Ammon's horn (tissue), 1 donor: Measurements from ENCODE around the gene PHYH.
"Not testable (repeated sequence)": the region's sequence is repeated elsewhere in the genome, so short reads cannot be mapped to it uniquely, and the experiment has no call there.

ENCODE experiments used
- DNase-seq: peaks from one replicate; pipeline ENCODE4 v3.0.0-alpha.2; 2016; ENCODE audit warnings: low spot score

PHYH gene

DNA sequence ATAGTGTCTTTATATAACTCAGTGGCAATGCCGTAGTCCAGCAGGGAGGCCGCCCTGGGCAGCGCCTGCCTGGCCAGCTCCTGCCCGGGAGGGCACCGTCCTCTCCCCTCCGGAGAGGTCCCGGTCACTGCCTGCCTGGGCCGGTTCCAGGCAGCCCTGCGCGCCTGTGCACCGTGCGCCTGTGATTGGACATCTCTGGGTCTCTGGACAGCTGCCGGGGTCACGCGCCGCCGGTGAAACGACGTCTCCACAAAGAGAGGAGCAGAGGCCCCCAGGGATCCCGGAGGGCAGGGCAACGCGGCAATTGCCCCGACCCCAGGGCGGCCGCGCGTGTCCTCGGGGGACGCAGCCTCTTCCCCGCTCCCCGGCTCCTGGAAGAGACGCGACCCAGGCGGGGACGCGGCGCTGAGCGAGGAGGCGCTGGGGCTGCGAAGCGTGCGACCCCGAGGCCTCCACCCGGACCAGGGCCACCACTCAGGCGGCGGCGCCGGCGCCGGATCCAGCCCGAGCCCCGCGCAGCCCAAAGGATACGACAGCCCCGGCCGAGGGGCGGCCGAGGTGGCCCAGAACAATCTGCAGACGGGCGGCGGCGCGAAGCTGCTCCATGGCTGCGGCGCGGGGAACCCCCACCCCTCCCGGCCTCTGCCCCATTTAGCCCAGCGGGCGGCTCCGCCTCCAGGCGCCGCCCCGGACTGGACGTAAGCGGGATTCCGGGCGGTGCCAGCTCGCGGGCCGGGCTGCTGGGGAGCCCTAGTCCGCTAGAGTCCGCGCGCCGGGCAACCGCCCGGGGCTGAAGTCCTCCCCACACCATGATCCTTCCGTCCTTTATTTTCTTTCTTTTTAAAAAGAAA lies at the start of gene PHYH:
Gene PHYH (minus strand): TSS at position 628 of the 851 bp plus-strand sequence. CDS start 22 bp downstream, at position 606.
- peak; percentile 92 for DNase-seq

- peak; percentile 78 for DNase-seq
Observed at GRCh38 chr10:13348216-13349017, 48.6 kb upstream of the PHYH start, which contains the start of gene SEPHS1. TSS of gene SEPHS1 (minus strand) at chr10:13348293. CDS start at chr10:13344950, 3,343 bp downstream.

- peak; percentile 78 for DNase-seq
Observed at GRCh38 chr10:13347500-13348156, 47.8 kb upstream of the PHYH start.

DNA sequence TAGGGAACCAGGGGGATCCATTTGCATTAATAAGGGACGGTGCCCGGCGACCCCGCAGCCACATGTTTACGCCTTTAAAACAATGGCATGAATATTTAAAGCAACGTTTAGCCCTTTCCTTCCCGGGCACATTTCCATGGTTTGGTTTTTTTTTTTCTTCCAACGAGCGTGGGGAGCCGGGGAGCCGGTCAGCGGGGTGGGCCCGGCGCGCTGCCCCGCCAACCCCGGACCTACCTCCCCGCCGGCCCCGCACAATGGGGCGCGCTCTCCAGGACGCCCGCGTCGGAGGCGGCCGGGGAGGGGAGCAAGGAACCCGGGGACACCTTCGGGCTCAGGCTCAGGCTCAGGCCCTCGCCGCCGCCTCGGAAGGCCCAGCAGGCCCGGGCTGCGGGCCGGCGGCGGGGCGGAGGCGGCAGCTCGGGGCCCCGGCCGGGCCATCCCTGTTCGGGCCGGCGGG lies 47.2 kb upstream of the PHYH start:
- no peak for DNase-seq

DNA sequence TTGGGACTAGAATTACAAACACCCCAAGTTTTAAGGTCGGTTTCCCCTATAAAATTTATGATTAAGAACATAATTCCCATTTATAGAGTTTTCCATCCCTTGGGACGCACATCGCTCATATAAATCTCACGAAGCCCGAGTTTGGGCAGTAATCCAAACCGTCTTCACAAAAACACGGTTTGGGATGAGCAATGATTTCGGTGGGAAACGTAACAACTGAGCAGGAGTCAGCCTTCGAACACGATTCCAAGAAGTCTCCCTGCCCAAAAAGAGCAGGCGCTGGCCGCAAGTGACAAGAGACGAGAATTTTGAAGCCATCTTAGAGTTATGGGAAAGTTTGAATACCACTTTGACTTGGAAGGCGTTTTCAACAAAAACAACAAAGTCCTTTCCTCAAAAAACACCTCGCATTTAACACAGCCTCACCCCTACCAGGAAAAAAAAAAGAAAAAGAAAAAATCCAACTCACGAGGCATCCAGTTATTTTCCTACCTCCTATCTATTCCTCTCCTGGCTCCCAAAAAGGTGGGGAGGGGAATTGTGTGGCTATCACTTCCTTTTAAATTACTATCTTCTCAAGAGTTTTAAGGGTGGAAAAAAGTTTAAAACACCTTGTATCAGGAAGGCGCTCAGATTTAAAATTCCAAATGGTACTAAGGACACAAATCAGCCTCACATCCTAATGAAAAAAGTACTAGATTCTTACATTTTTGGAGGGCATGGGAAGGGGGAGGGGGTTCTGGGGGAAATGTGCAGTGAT lies 46.6 kb upstream of the PHYH start:
- no peak for DNase-seq

GRCh38 chr10:13340626-13341376 lies 40.9 kb upstream of the PHYH start:
- no peak for DNase-seq

DNA sequence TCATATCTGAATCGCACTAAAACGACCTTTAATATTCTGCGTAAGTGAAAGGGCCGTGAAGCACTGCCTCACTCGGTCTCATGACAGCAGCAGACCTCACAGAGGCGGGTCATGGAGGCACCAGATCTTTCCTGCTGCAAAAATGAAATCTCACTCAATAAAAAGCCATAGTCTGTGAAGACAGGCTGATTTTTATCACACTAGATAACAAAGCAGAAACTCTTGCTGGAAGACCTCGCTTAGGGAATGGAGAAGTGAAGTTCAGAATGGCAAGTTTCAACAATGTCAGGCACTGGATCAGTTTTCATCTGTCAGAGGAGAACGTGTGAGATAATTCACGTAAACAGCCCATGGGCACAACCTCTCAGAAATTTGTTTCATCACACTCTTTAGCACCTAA lies 40.2 kb upstream of the PHYH start:
- DNase-seq = no peak

GRCh38 chr10:13338390-13339110 lies 38.7 kb upstream of the PHYH start:
- no peak for DNase-seq

DNA sequence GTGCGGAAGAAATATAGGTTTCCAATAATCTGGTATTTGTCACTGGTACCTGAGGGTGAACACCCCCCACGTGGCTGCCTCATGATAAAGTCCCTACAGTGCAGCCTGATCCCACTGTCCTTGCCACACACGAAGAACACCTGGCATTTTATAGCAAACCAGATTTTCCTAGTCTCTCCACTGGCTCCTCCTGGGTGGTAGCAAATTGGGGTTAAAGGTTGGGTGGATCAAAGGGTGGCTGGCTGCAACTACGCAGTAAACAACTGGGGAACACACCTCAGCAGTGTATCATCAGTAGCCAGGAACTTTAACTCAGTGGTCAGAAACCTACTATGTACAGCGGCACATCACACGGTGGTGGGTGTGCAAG lies 37.9 kb upstream of the PHYH start:
- no peak for DNase-seq

DNA sequence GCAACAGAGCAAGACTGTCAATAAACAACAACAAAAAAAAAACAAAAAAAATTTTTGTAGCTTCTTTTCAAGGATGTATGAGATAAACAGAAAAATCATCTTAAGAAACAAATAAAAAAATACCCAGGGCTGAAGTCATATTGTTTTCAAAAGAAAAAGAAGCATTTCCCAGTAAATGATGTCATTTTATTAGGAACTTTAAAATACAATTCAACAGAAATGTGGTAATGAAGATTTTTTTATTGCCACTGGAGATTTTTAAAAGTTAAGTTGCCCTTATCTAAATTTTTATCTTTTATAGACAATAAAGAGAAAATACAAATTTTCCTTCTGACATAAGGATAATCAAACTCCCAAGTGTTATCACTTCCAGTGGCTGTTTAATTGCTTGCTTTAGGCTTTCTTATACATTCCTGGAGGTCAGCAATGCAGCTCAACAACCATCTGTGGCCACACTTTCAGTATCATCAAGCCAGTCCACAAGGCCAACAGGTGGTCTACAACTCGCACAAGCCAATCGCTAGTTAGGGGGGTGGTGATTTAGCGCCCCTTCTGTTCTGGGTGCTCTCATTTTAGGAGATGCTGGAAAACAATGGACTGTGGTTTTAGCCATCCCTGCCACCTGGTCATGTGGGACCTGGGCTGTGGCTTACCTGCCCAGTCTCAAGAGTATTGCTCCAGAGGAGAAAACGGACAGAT lies 37.4 kb upstream of the PHYH start:
- no peak for DNase-seq

DNA sequence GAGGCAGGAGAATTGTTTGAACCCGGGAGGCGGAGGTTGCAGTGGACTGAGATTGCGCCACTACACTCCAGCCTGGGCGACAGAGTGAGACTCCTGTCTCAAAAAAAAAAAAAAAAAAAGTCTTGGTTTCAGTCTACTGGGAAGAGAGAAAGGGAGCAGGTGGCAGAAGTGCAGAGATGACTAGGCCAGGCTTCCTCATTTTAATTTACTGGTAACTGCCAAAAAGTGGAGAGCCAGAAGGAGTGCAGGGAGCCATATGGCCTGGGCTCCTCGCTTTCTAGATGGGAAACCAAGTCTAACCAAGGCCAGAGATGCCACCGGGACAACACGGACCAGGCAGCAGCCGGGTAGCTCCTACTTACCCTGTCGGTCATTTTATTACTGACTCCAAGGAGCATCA lies 36.0 kb upstream of the PHYH start:
- no peak for DNase-seq

DNA sequence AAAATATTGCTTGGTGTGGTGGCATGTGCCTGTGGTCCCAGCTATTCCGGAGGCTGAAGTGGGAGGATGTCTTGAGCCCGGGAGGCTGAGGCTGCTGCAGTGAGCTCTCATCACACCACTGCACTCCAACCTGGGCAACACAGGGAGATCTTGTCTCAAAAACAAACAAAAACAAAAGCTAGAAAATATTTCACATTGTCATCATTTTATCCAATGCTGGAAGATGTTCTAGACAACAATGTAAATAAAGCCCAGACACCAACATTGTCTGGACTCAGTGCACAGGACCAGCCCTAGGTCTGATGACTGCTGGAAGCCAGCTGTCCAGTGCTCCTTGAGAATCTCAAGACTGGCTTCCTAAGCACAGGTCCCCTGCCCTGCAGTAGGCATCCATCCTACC lies 34.7 kb upstream of the PHYH start:
- no peak for DNase-seq

- DNase-seq = no peak
Observed at GRCh38 chr10:13331646-13332045, 31.8 kb upstream of the PHYH start.

DNA sequence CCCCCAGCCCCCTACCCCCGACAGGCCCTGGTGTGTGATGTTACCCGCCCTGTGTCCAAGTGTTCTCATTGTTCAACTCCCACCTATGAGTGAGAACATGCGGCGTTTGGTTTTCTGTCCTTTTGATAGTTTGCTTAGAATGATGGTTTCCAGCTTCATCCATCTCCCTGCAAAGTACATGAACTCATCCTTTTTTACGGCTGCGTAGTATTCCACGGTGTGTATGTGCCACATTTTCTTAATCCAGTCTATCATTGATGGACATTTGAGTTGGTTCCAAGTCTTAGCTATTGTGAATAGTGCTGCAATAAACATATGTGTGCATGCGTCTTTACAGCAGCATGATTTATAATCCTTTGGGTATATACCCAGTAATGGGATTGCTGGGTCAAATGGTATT lies 31.1 kb upstream of the PHYH start:
- not testable (repeated sequence) for DNase-seq

- DNase-seq = no peak
Observed at GRCh38 chr10:13329565-13329964, 29.7 kb upstream of the PHYH start.

GRCh38 chr10:13328613-13329012 lies 28.7 kb upstream of the PHYH start:
- DNase-seq = no peak

GRCh38 chr10:13328126-13328525 lies 28.3 kb upstream of the PHYH start:
- DNase-seq = no peak

DNA sequence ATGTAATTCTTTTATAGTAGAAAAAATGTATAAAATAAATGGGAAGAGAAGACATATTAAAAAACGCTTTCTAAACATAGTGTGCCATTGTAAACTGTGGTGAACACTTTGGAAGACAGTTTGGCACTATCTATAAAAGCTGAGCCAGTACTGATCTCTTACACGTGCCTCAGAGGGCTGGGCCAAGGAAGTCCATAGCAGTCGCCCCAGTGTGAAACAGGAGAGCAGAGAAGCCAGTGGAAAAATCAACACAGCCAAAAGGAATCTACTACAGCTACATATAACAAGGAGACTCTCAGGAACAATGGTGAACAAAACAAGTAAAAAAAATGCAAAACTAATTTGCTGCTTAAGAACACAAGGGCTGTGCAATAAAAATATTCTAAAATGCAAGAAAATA lies 27.7 kb upstream of the PHYH start:
- DNase-seq = no peak

GRCh38 chr10:13322615-13323148 lies 22.8 kb upstream of the PHYH start:
- DNase-seq = no peak
